Keratinocyte (primary cell): Measurements from ENCODE around the gene TMEM200B.

Experiments
- EZH2 ChIP-seq: IDR thresholded peaks from one replicate; pipeline ENCODE4 v1.6.1; 2012; ENCODE audit warnings: inconsistent platforms, mild to moderate bottlenecking, low read length, moderate library complexity
- TF ChIP-seq, protein P1 (sequence below), 3 experiments: IDR thresholded peaks in 1 of 3; conservative IDR thresholded peaks in 1 of 3; optimal IDR thresholded peaks in 1 of 3; 2 replicates in 2 of 3; 3 replicates in 1 of 3; pipeline versions ENCODE3 to v1.5.1; 2011; ENCODE audit warnings: low read length in 3 of 3, mild to moderate bottlenecking in 3 of 3, moderate library complexity in 2 of 3, control low read depth in 1 of 3, inconsistent platforms in 1 of 3; ENCODE audit not compliant: insufficient read depth in 2 of 3; ENCODE audit errors: extremely low read depth in 1 of 3

GRCh38 chr1:29112705-29113412 lies 10.8 kb downstream of the TMEM200B start:
- TF ChIP-seq, protein P1, sequence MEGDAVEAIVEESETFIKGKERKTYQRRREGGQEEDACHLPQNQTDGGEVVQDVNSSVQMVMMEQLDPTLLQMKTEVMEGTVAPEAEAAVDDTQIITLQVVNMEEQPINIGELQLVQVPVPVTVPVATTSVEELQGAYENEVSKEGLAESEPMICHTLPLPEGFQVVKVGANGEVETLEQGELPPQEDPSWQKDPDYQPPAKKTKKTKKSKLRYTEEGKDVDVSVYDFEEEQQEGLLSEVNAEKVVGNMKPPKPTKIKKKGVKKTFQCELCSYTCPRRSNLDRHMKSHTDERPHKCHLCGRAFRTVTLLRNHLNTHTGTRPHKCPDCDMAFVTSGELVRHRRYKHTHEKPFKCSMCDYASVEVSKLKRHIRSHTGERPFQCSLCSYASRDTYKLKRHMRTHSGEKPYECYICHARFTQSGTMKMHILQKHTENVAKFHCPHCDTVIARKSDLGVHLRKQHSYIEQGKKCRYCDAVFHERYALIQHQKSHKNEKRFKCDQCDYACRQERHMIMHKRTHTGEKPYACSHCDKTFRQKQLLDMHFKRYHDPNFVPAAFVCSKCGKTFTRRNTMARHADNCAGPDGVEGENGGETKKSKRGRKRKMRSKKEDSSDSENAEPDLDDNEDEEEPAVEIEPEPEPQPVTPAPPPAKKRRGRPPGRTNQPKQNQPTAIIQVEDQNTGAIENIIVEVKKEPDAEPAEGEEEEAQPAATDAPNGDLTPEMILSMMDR (optimal IDR thresholded peaks at IDR 0.05 in 1 of 3, IDR thresholded peaks at IDR 0.05 in 1 of 3, conservative IDR thresholded peaks at IDR 0.05 in 1 of 3; ENCODE audit: extremely low read depth in 1 of 3, insufficient read depth in 2 of 3, low read length in 3 of 3), result no peak
- no peak for TF ChIP-seq EZH2
